ENCODE data around the gene RPS16. TPM values are rescaled to one million over a fixed set of nuclear protein-coding genes. Genes with fewer than 3 reads are reported as not detected.
"Not testable (repeated sequence)": the region's sequence is repeated elsewhere in the genome, so short reads cannot be mapped to it uniquely, and the experiment has no call there.

RPS16 gene
- polyA plus RNA-seq: 2,255 TPM

GRCh38 chr19:39435499-39436349 is at the start of gene RPS16:
TSS of gene RPS16 (minus strand) at chr19:39435949. CDS start at chr19:39435895, 54 bp downstream.
- peaks cover 7% of the 10 kb centered on the region for H3K36me3 Mint-ChIP-seq
- no peaks in the 10 kb centered on the region for H3K9me3 Mint-ChIP-seq
- no peaks in the 10 kb centered on the region for H3K27me3 Mint-ChIP-seq
- peak within 1 kb of the TSS; percentile 91 to 98 (median 94) for H3K27ac Mint-ChIP-seq
- H3K4me1 Mint-ChIP-seq: peaks cover 28 to 31% (median 28%) of the 10 kb centered on the region in 3 donors
- H3K4me3 Mint-ChIP-seq: peak within 1 kb of the TSS; percentile 94 to 100 (median 99)

GRCh38 chr19:39483141-39483540 is 47.4 kb upstream of the RPS16 start:
- Mint-ChIP-seq H3K27me3 (no peaks in the 10 kb centered on the region), H3K36me3 (peaks cover 3% of the 10 kb centered on the region), H3K27ac (peak overlapping the region in 1 of 3 donors; percentile 62), H3K4me1 (peaks cover 17 to 19% (median 19%) of the 10 kb centered on the region in 3 donors), H3K9me3 (no peaks in the 10 kb centered on the region), H3K4me3 (peak overlapping the region in 3 of 4 donors; percentile 51 to 81 (median 73))

- Mint-ChIP-seq H3K27ac (peak overlapping the region; percentile 66 to 92 (median 78)), H3K27me3 (no peaks in the 10 kb centered on the region), H3K4me3 (peak overlapping the region; percentile 81 to 97 (median 94)), H3K4me1 (peaks cover 17 to 19% (median 19%) of the 10 kb centered on the region in 3 donors), H3K36me3 (peaks cover 4% of the 10 kb centered on the region), H3K9me3 (no peaks in the 10 kb centered on the region)
These were observed 45.9 kb upstream of the RPS16 start for GRCh38 chr19:39481676-39482075.

GRCh38 chr19:39481229-39481545 is 45.4 kb upstream of the RPS16 start:
- H3K36me3 Mint-ChIP-seq: peaks cover 5% of the 10 kb centered on the region
- H3K27ac Mint-ChIP-seq: peak overlapping the region; percentile 66 to 92 (median 78)

GRCh38 chr19:39480337-39481228 is 44.8 kb upstream of the RPS16 start, which contains the start of gene TIMM50:
TSS of gene TIMM50 (plus strand) at chr19:39480838. CDS start at chr19:39480854, 16 bp downstream.
- Mint-ChIP-seq H3K36me3 (peaks cover 6% of the 10 kb centered on the region), H3K9me3 (no peaks in the 10 kb centered on the region), H3K4me3 (peak within 1 kb of the TSS; percentile 81 to 97 (median 94)), H3K4me1 (peaks cover 17 to 20% (median 19%) of the 10 kb centered on the region in 3 donors), H3K27me3 (no peaks in the 10 kb centered on the region), H3K27ac (peak within 1 kb of the TSS; percentile 66 to 95 (median 78))

More at GRCh38 chr19:39481229-39481545, 45.4 kb upstream of the RPS16 start:
- H3K4me3 Mint-ChIP-seq: peak overlapping the region; percentile 81 to 97 (median 94)
- H3K4me1 Mint-ChIP-seq: peaks cover 17 to 20% (median 19%) of the 10 kb centered on the region in 3 donors
- H3K9me3 Mint-ChIP-seq: no peaks in the 10 kb centered on the region
- no peaks in the 10 kb centered on the region for H3K27me3 Mint-ChIP-seq

- peak overlapping the region; percentile 66 to 95 (median 78) for H3K27ac Mint-ChIP-seq
- peaks cover 17 to 19% (median 17%) of the 10 kb centered on the region in 3 donors for H3K4me1 Mint-ChIP-seq
- peak overlapping the region; percentile 81 to 97 (median 94) for H3K4me3 Mint-ChIP-seq
- peaks cover 11% of the 10 kb centered on the region for H3K36me3 Mint-ChIP-seq
- no peaks in the 10 kb centered on the region for H3K9me3 Mint-ChIP-seq
- no peaks in the 10 kb centered on the region for H3K27me3 Mint-ChIP-seq
These were observed 44.2 kb upstream of the RPS16 start for GRCh38 chr19:39479916-39480315.

GRCh38 chr19:39479319-39479801 is 43.6 kb upstream of the RPS16 start:
- H3K4me1 Mint-ChIP-seq: peaks cover 17 to 19% (median 19%) of the 10 kb centered on the region in 3 donors
- H3K9me3 Mint-ChIP-seq, H3K27me3 Mint-ChIP-seq: not testable (repeated sequence)
- peaks cover 14% of the 10 kb centered on the region for H3K36me3 Mint-ChIP-seq
- peak overlapping the region in 1 of 3 donors; percentile 66 for H3K27ac Mint-ChIP-seq
- peak overlapping the region; percentile 81 to 97 (median 94) for H3K4me3 Mint-ChIP-seq

- peak overlapping the region in 1 of 3 donors; percentile 51 for H3K27ac Mint-ChIP-seq
- no peaks in the 10 kb centered on the region for H3K27me3 Mint-ChIP-seq
- H3K9me3 Mint-ChIP-seq: no peaks in the 10 kb centered on the region
- H3K36me3 Mint-ChIP-seq: peaks cover 16% of the 10 kb centered on the region
- no peak overlapping the region for H3K4me3 Mint-ChIP-seq
- H3K4me1 Mint-ChIP-seq: peaks cover 9 to 15% (median 10%) of the 10 kb centered on the region in 3 donors
These were observed 40.0 kb upstream of the RPS16 start for GRCh38 chr19:39475748-39476147.

GRCh38 chr19:39474139-39474620 is 38.4 kb upstream of the RPS16 start:
- no peaks in the 10 kb centered on the region for H3K9me3 Mint-ChIP-seq
- no peaks in the 10 kb centered on the region for H3K27me3 Mint-ChIP-seq
- H3K27ac Mint-ChIP-seq: peak overlapping the region in 1 of 3 donors; percentile 51
- H3K36me3 Mint-ChIP-seq: peaks cover 16% of the 10 kb centered on the region
- peaks cover 0 to 5% (median 0%) of the 10 kb centered on the region in 3 donors for H3K4me1 Mint-ChIP-seq
- no peak overlapping the region for H3K4me3 Mint-ChIP-seq

- H3K4me1 Mint-ChIP-seq: peaks cover 0 to 5% (median 0%) of the 10 kb centered on the region in 3 donors
- H3K4me3 Mint-ChIP-seq: no peak overlapping the region
- H3K36me3 Mint-ChIP-seq: peaks cover 16% of the 10 kb centered on the region
- H3K27ac Mint-ChIP-seq: no peak overlapping the region
- H3K9me3 Mint-ChIP-seq: no peaks in the 10 kb centered on the region
- no peaks in the 10 kb centered on the region for H3K27me3 Mint-ChIP-seq
These were observed 37.8 kb upstream of the RPS16 start for GRCh38 chr19:39473443-39473960.

- H3K27me3 Mint-ChIP-seq: no peaks in the 10 kb centered on the region
- H3K9me3 Mint-ChIP-seq: no peaks in the 10 kb centered on the region
- peak overlapping the region in 1 of 3 donors; percentile 84 for H3K27ac Mint-ChIP-seq
- peaks cover 16% of the 10 kb centered on the region for H3K36me3 Mint-ChIP-seq
- H3K4me1 Mint-ChIP-seq: peaks cover 0 to 5% (median 0%) of the 10 kb centered on the region in 3 donors
- H3K4me3 Mint-ChIP-seq: no peak overlapping the region
These were observed 37.1 kb upstream of the RPS16 start for GRCh38 chr19:39472746-39473442.

GRCh38 chr19:39471756-39472536 is 36.2 kb upstream of the RPS16 start:
- Mint-ChIP-seq H3K27me3 (no peaks in the 10 kb centered on the region), H3K9me3 (no peaks in the 10 kb centered on the region), H3K4me1 (peaks cover 0 to 5% (median 0%) of the 10 kb centered on the region in 3 donors), H3K36me3 (peaks cover 16% of the 10 kb centered on the region), H3K27ac (peak overlapping the region in 2 of 3 donors; percentile 52 to 84), H3K4me3 (peak overlapping the region in 1 of 4 donors; percentile 39)

GRCh38 chr19:39470724-39471339 is 35.1 kb upstream of the RPS16 start:
- Mint-ChIP-seq H3K27ac (peak overlapping the region in 1 of 3 donors; percentile 52), H3K36me3 (peaks cover 14% of the 10 kb centered on the region), H3K9me3 (no peaks in the 10 kb centered on the region), H3K27me3 (no peaks in the 10 kb centered on the region), H3K4me3 (no peak overlapping the region), H3K4me1 (peaks cover 0 to 4% (median 0%) of the 10 kb centered on the region in 3 donors)
